ENCODE data around the gene MEX3D. TPM values are rescaled to one million over a fixed set of nuclear protein-coding genes. Genes with fewer than 3 reads are reported as not detected.
A peak's percentile ranks its signal among the peaks of the same experiment; 100 is the strongest.

MEX3D gene
- total and polyA plus RNA-seq, 2 of the 4 experiments (the other 2 are of a cell fraction): 9.1 to 9.6 TPM

- TF ChIP-seq MXI1 (IDR thresholded peaks at IDR 0.05; ENCODE audit: borderline replicate concordance, low read depth, low read length): no peak
These were observed 44.3 kb upstream of the MEX3D start (continued) for GRCh38 chr19:1612114-1613086.

DNA sequence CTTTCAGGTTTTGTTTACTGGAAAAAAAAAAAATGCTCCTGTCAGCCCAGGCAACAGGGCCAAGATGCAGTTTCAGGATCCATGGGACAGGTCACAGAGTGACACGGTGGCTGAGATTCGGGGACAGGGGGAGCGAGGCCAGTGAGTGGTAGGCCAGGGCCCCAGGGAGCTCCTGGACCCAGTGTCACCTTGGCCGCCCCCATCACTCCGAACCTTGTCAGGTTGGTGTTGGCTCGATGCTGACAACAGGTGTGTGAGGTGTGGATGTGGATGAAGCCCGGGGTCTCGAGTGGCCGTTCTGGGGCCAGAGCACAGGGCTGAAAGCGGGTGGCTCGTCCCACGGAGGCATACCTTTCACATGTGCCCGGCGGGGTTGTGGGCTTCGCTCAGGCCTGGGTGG is 43.2 kb upstream of the MEX3D start:
- Histone ChIP-seq H3K14ac (replicated peaks; ENCODE audit: low read depth, low read length) (no peak overlapping the region), H4K20me1 (ENCODE audit: insufficient read depth, low read length) (no peaks in the 10 kb centered on the region; the same call in 1 of the 2 replicates), H3K27me3 (ENCODE audit: control insufficient read depth, insufficient read depth, low read length) (no peaks in the 10 kb centered on the region), H2AK9ac (replicated peaks; ENCODE audit: low read depth, low read length, poor library complexity) (no peak overlapping the region), H3K18ac (ENCODE audit: low read depth, low read length) (no peak overlapping the region), H3K9ac (ENCODE audit: low read depth, low read length) (no peak overlapping the region), H2BK5ac (ENCODE audit: low read depth, low read length, poor library complexity, severe bottlenecking) (no peak overlapping the region), H3K36me3 (ENCODE audit: control insufficient read depth, insufficient read depth, low read length) (peaks cover 52% of the 10 kb centered on the region), H3K4me3 (ENCODE audit: insufficient read depth, low read depth, low read length) (no peak overlapping the region), H3K9me3 (ENCODE audit: control insufficient read depth, insufficient read depth, low read length) (no peaks in the 10 kb centered on the region), H3K4ac (ENCODE audit: low read depth, low read length) (no peak overlapping the region), H3K23ac (ENCODE audit: low read depth, low read length) (no peak overlapping the region), H2AFZ (replicated peaks; ENCODE audit: low read length, poor library complexity) (peak overlapping the region; percentile 48), H3K9me1 (ENCODE audit: insufficient read depth, low read length) (no peaks in the 10 kb centered on the region), H3K27ac (ENCODE audit: insufficient read depth, low read length) (no peak overlapping the region), H2BK20ac (ENCODE audit: low read depth, low read length) (no peak overlapping the region), H4K5ac (ENCODE audit: low read depth, low read length) (no peak overlapping the region), H2BK15ac (ENCODE audit: low read depth, low read length) (no peak overlapping the region), H3K79me1 (ENCODE audit: low read depth in 1 of 2, low read length in 2 of 2) (peaks cover 5 to 7% of the 10 kb centered on the region in 2 experiments; a peak in 1 of 4 replicates), H2BK120ac (ENCODE audit: low read depth, low read length) (no peak overlapping the region), H3K4me1 (ENCODE audit: control insufficient read depth, insufficient read depth, low read length) (0 out of 2 replicates have a peak, but pooled peaks cover under 1% of the 10 kb centered on the region), H4K8ac (ENCODE audit: low read depth in 2 of 2, low read length in 2 of 2) (no peak overlapping the region), H3K56ac (ENCODE audit: extremely low read depth, insufficient read depth, low read length) (no peak overlapping the region), H3K4me2 (ENCODE audit: low read depth, low read length) (no peak overlapping the region), H2AK5ac (ENCODE audit: low read depth, low read length) (no peak overlapping the region), H4K91ac (ENCODE audit: insufficient read depth, low read depth, low read length) (no peak overlapping the region)
- intact Hi-C loops (cut with micrococcal nuclease): no loop called here
- DNase-seq (no peak), ATAC-seq (ENCODE audit: low read depth) (no peak)
- CTCF ChIA-PET: no interaction called here
- no TSS peak for BruUV-seq (replicated peaks)
- POLR2A ChIA-PET (ENCODE audit: unreplicated experiment): no interaction called here
- in situ Hi-C loops (cut with MboI; ENCODE audit: low sequenced_read_pairs): no loop called here
- WGBS, 2 experiments (ENCODE audit: extremely low coverage in 2 of 2, insufficient read length in 1 of 2): 99% methylated on average over 10 of the region's 15 CpGs; no CpG with 5 or more reads in 1 of the 2 experiments
- dilution Hi-C loops (cut with HindIII; ENCODE audit: low sequenced_read_pairs, unreplicated experiment): no loop called here
- TF ChIP-seq, protein P1, sequence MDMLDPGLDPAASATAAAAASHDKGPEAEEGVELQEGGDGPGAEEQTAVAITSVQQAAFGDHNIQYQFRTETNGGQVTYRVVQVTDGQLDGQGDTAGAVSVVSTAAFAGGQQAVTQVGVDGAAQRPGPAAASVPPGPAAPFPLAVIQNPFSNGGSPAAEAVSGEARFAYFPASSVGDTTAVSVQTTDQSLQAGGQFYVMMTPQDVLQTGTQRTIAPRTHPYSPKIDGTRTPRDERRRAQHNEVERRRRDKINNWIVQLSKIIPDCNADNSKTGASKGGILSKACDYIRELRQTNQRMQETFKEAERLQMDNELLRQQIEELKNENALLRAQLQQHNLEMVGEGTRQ (IDR thresholded peaks at IDR 0.05; ENCODE audit: low read depth, low read length): no peak
- TF ChIP-seq CHD1 (IDR thresholded peaks at IDR 0.05; ENCODE audit: low read depth, low read length): no peak
- no peak for TF ChIP-seq MXI1 (IDR thresholded peaks at IDR 0.05; ENCODE audit: borderline replicate concordance, low read depth, low read length)
- no peak for TF ChIP-seq RCOR1 (IDR thresholded peaks at IDR 0.05; ENCODE audit: insufficient replicate concordance, low read length)
- TF ChIP-seq MAZ (IDR thresholded peaks at IDR 0.05; ENCODE audit: borderline replicate concordance, low read depth, low read length): no peak
- no peak for TF ChIP-seq POLR2A (IDR thresholded peaks at IDR 0.05; ENCODE audit: low read depth, low read length)
- TF ChIP-seq, protein P2, sequence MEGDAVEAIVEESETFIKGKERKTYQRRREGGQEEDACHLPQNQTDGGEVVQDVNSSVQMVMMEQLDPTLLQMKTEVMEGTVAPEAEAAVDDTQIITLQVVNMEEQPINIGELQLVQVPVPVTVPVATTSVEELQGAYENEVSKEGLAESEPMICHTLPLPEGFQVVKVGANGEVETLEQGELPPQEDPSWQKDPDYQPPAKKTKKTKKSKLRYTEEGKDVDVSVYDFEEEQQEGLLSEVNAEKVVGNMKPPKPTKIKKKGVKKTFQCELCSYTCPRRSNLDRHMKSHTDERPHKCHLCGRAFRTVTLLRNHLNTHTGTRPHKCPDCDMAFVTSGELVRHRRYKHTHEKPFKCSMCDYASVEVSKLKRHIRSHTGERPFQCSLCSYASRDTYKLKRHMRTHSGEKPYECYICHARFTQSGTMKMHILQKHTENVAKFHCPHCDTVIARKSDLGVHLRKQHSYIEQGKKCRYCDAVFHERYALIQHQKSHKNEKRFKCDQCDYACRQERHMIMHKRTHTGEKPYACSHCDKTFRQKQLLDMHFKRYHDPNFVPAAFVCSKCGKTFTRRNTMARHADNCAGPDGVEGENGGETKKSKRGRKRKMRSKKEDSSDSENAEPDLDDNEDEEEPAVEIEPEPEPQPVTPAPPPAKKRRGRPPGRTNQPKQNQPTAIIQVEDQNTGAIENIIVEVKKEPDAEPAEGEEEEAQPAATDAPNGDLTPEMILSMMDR (conservative IDR thresholded peaks at IDR 0.05; ENCODE audit: low read depth, low read length): no peak
- no peak for TF ChIP-seq NFE2L2 (IDR thresholded peaks at IDR 0.05; ENCODE audit: low read depth, low read length)
- TF ChIP-seq SMC3 (IDR thresholded peaks at IDR 0.05; ENCODE audit: low read depth, low read length): no peak
- TF ChIP-seq FOS (IDR thresholded peaks at IDR 0.05; ENCODE audit: low read depth, low read length): no peak
- no peak for TF ChIP-seq ELK1 (IDR thresholded peaks at IDR 0.05; ENCODE audit: borderline replicate concordance, low read depth, low read length)

Measured in IMR-90 (cell line).